Activated CD4-positive, CD25-positive, alpha-beta regulatory T cell treated with anti-CD3 and anti-CD28 coated beads, Interleukin-2, amount 50 U/mL, for 16 hours (primary cell): ENCODE data around the gene RARRES2.

Source experiments
- DNase-seq: peaks from one replicate; pipeline ENCODE4 v3.0.0-alpha.2; 2020; ENCODE audit warnings: low read depth, low spot score

The RARRES2 gene

GRCh38 chr7:150361807-150362621, 20.6 kb upstream of the RARRES2 start:
- DNase-seq, result no peak

- DNase-seq, result no peak
These were observed 20.0 kb upstream of the RARRES2 start for GRCh38 chr7:150361402-150361801.

- DNase-seq, result no peak
These were observed 19.1 kb upstream of the RARRES2 start for GRCh38 chr7:150360363-150361058.

GRCh38 chr7:150359622-150360362, 18.4 kb upstream of the RARRES2 start:
- DNase-seq, result no peak

DNA sequence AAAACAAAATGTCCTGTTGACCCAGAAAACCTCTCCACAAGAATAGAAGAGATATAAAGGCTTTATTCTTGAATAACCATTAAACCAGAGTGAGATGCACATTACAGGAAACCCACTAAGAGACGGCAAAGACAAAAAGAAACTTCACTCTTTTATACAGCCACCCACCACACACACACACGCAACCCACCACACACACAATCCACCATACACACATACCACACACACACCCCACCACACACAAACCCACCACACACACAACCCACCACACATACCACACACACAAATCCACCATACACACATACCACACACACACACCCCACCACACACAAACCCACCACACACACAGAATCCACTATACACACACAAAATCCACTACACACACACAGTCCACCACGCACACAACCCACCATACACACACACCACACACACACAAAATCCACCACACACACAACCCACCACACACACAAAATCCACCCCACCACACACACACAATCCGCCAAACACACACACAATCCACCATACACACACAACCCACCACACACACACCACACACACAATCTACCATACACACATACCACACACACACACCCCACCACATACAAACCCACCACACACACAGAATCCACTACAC, 17.7 kb upstream of the RARRES2 start:
- no peak for DNase-seq

- no peak for DNase-seq
These were observed 17.0 kb upstream of the RARRES2 start for GRCh38 chr7:150358433-150358832.

GRCh38 chr7:150357771-150358427, 16.5 kb upstream of the RARRES2 start:
- DNase-seq, result no peak

DNA sequence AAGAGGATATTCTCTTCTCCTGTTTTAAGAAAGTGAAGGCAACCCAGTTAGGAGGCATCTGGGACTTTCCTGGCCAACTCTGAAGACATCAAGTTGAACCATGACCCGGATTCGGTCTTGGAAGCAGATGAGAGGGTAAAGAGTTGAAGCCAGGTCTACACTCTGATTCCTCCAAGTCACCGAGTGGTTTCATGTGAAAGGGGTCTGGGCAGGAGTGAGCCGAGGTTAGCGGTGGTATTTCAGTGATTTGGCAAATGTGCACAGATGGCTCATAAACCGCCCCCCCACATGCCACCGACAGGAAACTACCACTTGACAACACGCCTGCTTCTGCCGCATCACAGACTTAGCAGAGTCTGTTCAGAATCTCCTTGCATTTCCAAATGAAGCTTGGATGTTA, 15.8 kb upstream of the RARRES2 start:
- peak; percentile 26 for DNase-seq

DNA sequence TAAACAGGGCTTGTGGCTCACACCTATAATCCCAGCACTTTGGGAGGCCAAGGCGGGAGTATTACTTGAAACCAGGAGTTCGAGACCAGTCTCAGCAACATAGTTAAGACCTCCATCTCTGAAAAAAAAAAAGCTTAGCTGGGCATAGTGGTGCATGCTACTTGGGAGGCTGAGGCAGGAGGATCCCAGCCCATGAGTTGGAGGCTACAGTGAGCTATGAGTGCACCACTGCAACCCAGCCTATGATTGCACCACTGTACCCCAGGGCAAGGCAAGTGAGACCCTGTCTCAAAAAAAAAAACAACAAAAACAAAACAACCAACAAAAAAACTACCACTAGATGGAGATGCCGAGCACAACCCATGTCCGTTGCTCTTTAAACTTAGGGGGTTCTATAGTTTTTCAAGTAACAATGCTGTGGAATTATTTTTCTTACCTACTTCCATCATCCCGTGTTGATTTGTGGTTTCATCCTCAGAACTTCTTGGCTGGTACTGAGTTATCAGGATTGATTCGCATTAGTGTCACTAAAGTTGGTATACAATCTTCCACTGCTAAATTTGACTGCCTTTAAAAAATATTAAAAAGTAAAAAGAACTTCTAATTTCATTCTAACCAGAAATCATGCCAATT, 15.0 kb upstream of the RARRES2 start:
- DNase-seq, result no peak

- DNase-seq, result no peak
These were observed 14.2 kb upstream of the RARRES2 start for GRCh38 chr7:150355666-150356059.

DNA sequence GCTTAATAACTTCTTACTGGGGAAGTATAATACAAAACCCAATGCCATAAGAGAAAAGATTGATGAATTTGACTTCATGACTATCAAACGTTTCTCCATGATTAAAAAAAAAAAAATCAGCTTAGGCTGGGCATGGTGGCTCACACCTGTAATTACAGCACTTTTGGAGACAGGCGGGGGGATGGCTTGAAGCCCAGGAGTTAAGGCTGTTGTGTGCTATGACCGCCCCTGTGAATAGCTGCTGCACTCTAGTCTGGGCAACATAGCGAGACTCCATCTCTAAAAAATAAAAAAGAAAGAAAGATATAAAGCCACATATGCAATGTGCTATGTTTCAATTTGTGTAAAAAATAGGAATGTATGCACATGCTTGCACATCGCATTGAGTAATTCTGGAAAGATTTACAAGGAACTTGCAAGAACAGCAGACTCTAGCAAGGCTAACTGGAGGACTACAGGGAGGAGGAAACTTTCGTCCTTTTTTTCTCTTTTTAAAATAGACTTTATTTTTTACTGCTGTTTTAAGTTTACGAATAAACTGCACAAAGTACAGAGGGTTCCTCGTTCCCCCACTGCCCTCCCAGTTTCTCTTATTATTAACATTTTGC, 10.3 kb upstream of the RARRES2 start:
- DNase-seq, result no peak

DNA sequence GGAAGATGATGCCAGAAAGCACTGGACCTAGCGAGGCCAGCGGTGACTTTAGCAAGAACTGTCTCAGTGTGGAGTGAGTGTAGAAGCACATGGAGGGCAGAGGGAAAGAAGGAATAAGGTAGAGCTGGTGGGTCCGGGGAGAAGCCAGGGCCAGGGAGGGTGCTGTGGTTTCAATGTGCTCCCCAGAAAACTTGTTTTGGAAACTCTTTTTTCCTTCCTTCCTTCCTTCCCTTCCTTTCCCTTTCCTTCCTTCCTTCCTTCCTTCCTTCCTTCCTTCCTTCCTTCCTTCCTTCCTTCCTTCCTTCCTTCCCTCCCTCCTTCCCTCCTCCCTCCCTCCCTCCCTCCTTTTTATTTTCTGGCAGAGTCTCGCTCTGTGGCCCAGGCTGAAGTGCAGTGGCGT, 5.5 kb upstream of the RARRES2 start:
- no peak for DNase-seq

DNA sequence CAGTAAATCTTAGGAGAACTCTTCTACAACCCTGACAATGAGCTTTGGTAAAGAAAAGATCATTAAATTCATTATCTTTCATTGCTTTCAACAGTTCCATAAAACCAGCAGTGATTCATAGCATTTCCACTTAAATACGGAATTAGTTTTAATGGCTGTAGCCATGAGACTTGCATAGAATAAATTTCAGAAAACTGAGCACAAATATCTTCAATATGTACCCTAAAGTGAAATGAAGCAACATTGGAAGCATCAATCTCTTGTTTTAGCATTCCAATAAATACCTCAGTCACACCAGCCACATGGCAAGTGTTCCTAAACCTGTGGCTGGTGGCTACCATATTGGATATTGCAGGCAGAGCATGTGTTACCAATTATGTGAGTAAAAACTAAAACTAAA, 3.6 kb upstream of the RARRES2 start:
- no peak for DNase-seq

DNA sequence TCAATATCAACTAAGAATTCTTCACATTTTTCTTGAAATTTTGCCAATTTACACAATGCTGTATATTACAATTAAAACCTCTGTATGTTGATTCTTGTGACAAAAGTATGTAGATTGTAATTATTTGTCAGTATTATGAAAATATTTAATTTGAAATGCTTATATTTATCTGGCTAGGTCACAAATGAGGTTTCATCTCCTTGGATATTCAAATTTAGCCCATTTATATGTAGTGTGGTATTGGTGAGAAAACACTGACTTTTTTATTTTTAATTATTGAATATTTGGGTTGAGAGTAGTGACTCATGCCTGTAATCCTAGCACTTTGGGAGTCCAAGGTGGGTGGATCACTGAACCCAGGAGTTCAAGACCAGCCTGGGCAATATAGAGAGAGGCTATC, 2.9 kb upstream of the RARRES2 start:
- no peak for DNase-seq

GRCh38 chr7:150343225-150343624, 1.8 kb upstream of the RARRES2 start:
- no peak for DNase-seq

- no peak for DNase-seq
These were observed 636 bp upstream of the RARRES2 start for GRCh38 chr7:150342121-150342408.

GRCh38 chr7:150340875-150341262, 560 bp downstream of the RARRES2 start:
- no peak for DNase-seq

GRCh38 chr7:150340024-150340749, 1.2 kb downstream of the RARRES2 start:
- no peak for DNase-seq

- no peak for DNase-seq
These were observed 2.0 kb downstream of the RARRES2 start for GRCh38 chr7:150339409-150339809.

- no peak for DNase-seq
These were observed 3.1 kb downstream of the RARRES2 start for GRCh38 chr7:150338166-150338829.
